ENCODE results near the gene SESN3.

SESN3 gene

DNA sequence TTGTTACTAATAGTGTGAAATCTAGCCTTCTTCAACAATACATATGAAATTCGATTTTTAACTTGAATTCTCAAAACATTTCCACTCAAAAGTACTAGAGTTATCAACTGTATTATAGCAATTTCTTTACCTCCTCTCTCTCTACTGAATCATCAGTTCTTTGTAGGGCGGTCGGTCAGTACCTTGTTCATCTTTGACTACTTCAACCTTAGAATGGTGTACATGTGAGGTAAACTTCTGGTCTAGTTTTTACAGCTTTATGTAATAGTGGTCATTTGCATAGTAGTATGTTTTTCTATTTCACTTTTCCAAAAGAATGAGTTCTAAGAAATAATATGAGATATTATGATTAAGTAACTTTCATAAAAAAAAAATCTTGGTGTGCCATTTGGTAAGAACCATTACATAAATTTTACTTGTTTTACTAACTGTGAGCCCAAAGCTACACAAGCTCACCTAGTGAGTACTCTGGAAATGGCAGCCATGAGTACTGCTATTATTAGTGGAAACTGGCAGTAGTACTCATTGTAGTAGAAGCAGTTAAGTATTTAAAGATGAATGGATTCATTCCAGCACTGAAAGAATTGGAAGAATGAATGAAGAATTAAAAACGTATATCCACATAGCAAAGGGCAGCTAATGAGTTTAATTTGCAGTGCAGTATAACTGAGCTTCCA lies 30.1 kb downstream of the SESN3 start:
- no peak for DNase-seq (ENCODE audit: low spot score)
- TF ChIP-seq, protein P1, sequence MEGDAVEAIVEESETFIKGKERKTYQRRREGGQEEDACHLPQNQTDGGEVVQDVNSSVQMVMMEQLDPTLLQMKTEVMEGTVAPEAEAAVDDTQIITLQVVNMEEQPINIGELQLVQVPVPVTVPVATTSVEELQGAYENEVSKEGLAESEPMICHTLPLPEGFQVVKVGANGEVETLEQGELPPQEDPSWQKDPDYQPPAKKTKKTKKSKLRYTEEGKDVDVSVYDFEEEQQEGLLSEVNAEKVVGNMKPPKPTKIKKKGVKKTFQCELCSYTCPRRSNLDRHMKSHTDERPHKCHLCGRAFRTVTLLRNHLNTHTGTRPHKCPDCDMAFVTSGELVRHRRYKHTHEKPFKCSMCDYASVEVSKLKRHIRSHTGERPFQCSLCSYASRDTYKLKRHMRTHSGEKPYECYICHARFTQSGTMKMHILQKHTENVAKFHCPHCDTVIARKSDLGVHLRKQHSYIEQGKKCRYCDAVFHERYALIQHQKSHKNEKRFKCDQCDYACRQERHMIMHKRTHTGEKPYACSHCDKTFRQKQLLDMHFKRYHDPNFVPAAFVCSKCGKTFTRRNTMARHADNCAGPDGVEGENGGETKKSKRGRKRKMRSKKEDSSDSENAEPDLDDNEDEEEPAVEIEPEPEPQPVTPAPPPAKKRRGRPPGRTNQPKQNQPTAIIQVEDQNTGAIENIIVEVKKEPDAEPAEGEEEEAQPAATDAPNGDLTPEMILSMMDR (IDR thresholded peaks at IDR 0.05; ENCODE audit: extremely low read depth, missing control alignments) = no peak

DNA sequence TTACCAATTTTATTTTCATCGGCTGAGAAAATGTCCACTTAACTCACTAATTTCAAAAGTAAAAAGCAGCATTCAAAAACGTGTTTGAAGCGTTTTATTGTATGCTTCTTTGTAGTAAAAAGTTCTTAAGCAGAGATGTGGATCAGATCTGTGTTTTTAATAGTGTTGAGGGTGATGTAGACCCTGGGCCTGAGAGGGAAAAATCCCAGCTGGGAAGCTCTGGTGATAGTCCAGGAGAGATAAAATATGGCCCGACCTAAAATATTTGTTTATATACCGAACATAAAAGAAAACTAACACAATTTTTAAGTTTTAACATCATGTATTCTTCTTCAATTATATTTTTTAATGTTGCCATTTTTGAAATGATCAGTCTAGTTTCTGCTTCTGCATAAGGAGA lies 35.2 kb downstream of the SESN3 start:
- TF ChIP-seq, protein P1 (IDR thresholded peaks at IDR 0.05; ENCODE audit: extremely low read depth, missing control alignments) = no peak
- DNase-seq (ENCODE audit: low spot score) = no peak

DNA sequence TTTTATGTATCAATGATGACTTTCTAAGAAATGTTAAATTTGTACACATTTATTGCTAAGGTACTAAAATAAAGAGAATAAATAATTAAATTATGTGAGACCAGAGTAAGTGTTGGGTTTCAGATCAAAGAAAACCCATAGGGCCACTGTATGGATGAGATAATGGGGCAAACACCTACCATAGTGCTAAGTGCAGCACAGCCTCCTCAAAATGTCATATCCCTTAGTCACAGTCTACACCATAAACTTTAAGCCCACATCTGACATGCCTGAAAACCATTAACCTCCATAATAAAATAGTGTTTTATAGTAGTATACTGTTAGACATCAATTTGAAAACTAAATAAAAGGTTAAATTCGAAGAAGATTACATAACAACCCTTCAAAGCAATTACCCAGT lies 37.5 kb downstream of the SESN3 start:
- no peak for DNase-seq (ENCODE audit: low spot score)
- TF ChIP-seq, protein P1 (IDR thresholded peaks at IDR 0.05; ENCODE audit: extremely low read depth, missing control alignments) = no peak

DNA sequence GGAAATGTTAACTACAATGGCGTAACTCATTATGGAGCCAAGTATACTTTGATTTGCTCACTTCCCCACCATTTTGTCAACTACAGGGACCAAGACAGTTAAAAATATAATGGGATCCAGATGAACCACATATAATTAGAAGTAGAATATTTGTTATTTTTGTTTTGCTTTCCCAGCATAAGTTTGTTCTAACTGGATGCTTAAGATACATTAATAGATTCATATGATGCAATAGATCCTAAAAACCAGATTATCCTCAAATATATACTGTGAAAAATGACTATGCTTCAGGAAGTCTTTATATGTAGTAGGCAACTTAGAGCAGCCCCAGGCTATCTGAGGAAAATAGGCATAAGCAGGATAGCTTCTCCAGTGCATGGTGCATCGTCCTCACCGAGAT lies 38.3 kb downstream of the SESN3 start:
- DNase-seq (ENCODE audit: low spot score) = no peak
- TF ChIP-seq, protein P1 (IDR thresholded peaks at IDR 0.05; ENCODE audit: extremely low read depth, missing control alignments) = no peak

DNA sequence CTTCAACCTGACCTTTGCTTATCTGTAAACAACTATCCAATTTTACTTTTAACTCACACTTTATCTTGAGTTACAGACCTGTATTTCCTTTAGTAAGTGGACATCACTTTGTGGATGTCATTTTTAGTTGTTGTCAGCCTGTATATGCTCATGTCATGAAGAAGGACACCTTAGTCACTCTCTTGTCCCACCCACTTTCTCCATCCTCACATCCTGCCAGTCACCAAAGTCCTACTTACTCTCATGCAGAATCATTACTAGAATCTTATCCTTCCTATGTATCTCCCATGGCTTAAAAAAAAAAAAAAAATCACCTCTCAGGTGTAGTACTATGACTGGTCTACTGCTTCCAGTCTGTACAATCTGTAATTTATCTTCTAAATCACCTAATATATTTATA lies 43.3 kb downstream of the SESN3 start:
- DNase-seq (ENCODE audit: low spot score) = no peak
- TF ChIP-seq, protein P1 (IDR thresholded peaks at IDR 0.05; ENCODE audit: extremely low read depth, missing control alignments) = no peak

DNA sequence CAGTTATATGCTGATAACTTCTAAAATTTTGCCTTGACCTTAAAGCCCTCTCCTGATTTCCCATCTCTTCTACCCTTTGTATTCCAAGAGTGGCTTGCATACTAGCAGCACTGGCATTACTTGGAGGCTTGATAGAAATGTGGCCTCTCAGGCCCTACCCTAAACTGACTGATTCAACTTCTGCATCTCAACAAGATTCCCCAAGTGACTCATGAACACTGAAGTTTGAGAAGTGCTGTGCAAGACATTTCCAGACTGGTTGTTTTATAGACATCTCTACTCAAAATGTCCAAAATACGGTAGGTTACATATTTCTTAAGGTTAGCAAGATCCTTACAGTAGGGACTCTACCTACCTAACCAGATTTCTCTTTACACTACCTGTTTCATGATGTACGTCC lies 48.6 kb downstream of the SESN3 start:
- no peak for DNase-seq (ENCODE audit: low spot score)
- TF ChIP-seq, protein P1 (IDR thresholded peaks at IDR 0.05; ENCODE audit: extremely low read depth, missing control alignments) = no peak

DNA sequence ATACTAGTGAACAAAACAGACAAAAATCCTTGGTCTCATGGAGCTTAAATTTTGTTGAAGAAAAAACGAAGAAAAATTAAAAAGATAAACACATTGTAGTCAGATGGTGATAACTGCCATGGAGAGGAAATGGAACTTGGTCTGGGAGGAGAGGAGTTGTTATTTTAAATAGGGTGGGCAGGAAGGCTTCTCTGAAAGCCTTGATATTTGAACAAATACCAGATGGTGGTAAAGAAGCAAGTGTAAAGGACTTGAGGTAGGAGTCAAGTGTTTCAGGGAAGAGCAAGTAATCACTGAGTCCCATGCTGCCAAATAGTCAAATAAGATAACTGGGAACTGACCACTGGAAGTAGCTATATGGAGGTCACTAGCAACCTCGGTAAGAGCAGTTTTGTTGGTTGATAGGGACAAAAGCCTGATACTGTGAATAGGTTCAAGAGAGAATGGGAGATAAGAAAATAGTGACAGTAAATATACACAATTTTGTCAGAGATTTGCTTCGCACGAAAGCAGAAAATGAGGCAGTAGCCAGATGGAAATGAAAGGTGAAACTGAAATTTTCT lies 55.1 kb downstream of the SESN3 start:
- DNase-seq (ENCODE audit: low spot score) = no peak
- TF ChIP-seq, protein P1 (IDR thresholded peaks at IDR 0.05; ENCODE audit: extremely low read depth, missing control alignments) = no peak
